ENCODE measurements around the gene HBP1.
"Not testable (repeated sequence)": the region's sequence is repeated elsewhere in the genome, so short reads cannot be mapped to it uniquely, and the experiment has no call there.

Gene HBP1

GRCh38 chr7:107155726-107156125 is 13.1 kb upstream of the HBP1 start:
- not testable (repeated sequence) for DNase-seq (ENCODE audit: low spot score)

- no peak for DNase-seq (ENCODE audit: low spot score)
Measured at GRCh38 chr7:107157091-107157490, 11.7 kb upstream of the HBP1 start.

GRCh38 chr7:107158028-107158427 is 10.8 kb upstream of the HBP1 start:
- DNase-seq (ENCODE audit: low spot score), result no peak

GRCh38 chr7:107160389-107160788 is 8.4 kb upstream of the HBP1 start:
- DNase-seq (ENCODE audit: low spot score), result no peak

- no peak for DNase-seq (ENCODE audit: low spot score)
Measured at GRCh38 chr7:107161415-107161814, 7.4 kb upstream of the HBP1 start.

- no peak for DNase-seq (ENCODE audit: low spot score)
Measured at GRCh38 chr7:107162475-107162874, 6.3 kb upstream of the HBP1 start.

- DNase-seq (ENCODE audit: low spot score), result no peak
Measured at GRCh38 chr7:107164092-107164491, 4.7 kb upstream of the HBP1 start.

- no peak for DNase-seq (ENCODE audit: low spot score)
Measured at GRCh38 chr7:107165341-107165740, 3.5 kb upstream of the HBP1 start.

GRCh38 chr7:107166736-107167426 is 1.9 kb upstream of the HBP1 start:
- no peak for DNase-seq (ENCODE audit: low spot score)

- DNase-seq (ENCODE audit: low spot score), result peak; percentile 63
Measured at GRCh38 chr7:107167483-107168232, 1.1 kb upstream of the HBP1 start.

GRCh38 chr7:107169120-107170050 is 582 bp downstream of the HBP1 start:
- peak; percentile 95 for DNase-seq (ENCODE audit: low spot score)

- no peak for DNase-seq (ENCODE audit: low spot score)
Measured at GRCh38 chr7:107170051-107170915, 1.5 kb downstream of the HBP1 start.

GRCh38 chr7:107171496-107171895 is 2.7 kb downstream of the HBP1 start:
- no peak for DNase-seq (ENCODE audit: low spot score)

GRCh38 chr7:107172276-107173032 is 3.7 kb downstream of the HBP1 start:
- no peak for DNase-seq (ENCODE audit: low spot score)

- DNase-seq (ENCODE audit: low spot score), result no peak
Measured at GRCh38 chr7:107173191-107173590, 4.4 kb downstream of the HBP1 start.

GRCh38 chr7:107173691-107174406 is 5.0 kb downstream of the HBP1 start:
- DNase-seq (ENCODE audit: low spot score), result no peak

GRCh38 chr7:107179326-107180164 is 10.7 kb downstream of the HBP1 start:
- no peak for DNase-seq (ENCODE audit: low spot score)

- DNase-seq (ENCODE audit: low spot score), result no peak
Measured at GRCh38 chr7:107180378-107180777, 11.6 kb downstream of the HBP1 start.

- no peak for DNase-seq (ENCODE audit: low spot score)
Measured at GRCh38 chr7:107181172-107181571, 12.4 kb downstream of the HBP1 start.
